MCF 10A (cell line): ENCODE results near the gene ZFP14. TPM values are rescaled to one million over a fixed set of nuclear protein-coding genes. Genes with fewer than 3 reads are reported as not detected.
A peak's percentile ranks its signal among the peaks of the same experiment; 100 is the strongest.

Experiments used
- BruUV-seq: library from RNA; stranded (reverse); fragments of 400-500 nt; replicated peaks from 2 replicates; lab custom pipeline; 2021; lab: Mats Ljungman, UMichigan
- CTCF ChIA-PET: fragments of 300-600 bp; sonication (Branson Sonifier 250); formaldehyde crosslinking; extraction: SDS; loops from one replicate; lab custom pipeline; 2021; ENCODE audit warnings: antibody characterized with exemption, inconsistent platforms; lab: Yijun Ruan, JAX
- POLR2A ChIA-PET: fragments of 300-600, 350-650 bp; sonication (Branson Sonifier 250); formaldehyde crosslinking; extraction: SDS; loops from one replicate; lab custom pipeline; 2020; ENCODE audit warnings: antibody characterized with exemption, inconsistent platforms; lab: Yijun Ruan, JAX
- DNase-seq: peaks from one replicate; pipeline ENCODE4 v3.0.0-alpha.2; 2018; ENCODE audit not compliant: unreplicated experiment
- H3K27ac Mint-ChIP-seq: one replicate; pipeline ENCODE4 v1.8.0; 2022; ENCODE audit warnings: mild to moderate bottlenecking, low read depth, mixed read lengths; ENCODE audit not compliant: unreplicated experiment
- H3K27me3 Mint-ChIP-seq: one replicate; pipeline ENCODE4 v1.8.0; 2022; ENCODE audit warnings: mixed read lengths; ENCODE audit not compliant: insufficient read depth, unreplicated experiment
- H3K36me3 Mint-ChIP-seq: one replicate; pipeline ENCODE4 v1.8.0; 2022; ENCODE audit warnings: mild to moderate bottlenecking, moderate library complexity, mixed read lengths; ENCODE audit not compliant: insufficient read depth, unreplicated experiment
- H3K4me1 Mint-ChIP-seq: one replicate; pipeline ENCODE4 v1.8.0; 2022; ENCODE audit warnings: mixed read lengths; ENCODE audit not compliant: insufficient read depth, unreplicated experiment
- H3K4me3 Mint-ChIP-seq: one replicate; pipeline ENCODE4 v1.8.0; 2022; ENCODE audit warnings: mild to moderate bottlenecking, moderate library complexity, mixed read lengths; ENCODE audit not compliant: unreplicated experiment
- H3K9me3 Mint-ChIP-seq: one replicate; pipeline ENCODE4 v1.8.0; 2022; ENCODE audit warnings: mixed read lengths; ENCODE audit not compliant: unreplicated experiment
- CTCF ChIP-seq: fragments of 200-600 bp; IDR thresholded peaks from one replicate; pipeline ENCODE4 v1.8.0; 2022; ENCODE audit warnings: antibody characterized with exemption, mild to moderate bottlenecking; ENCODE audit not compliant: unreplicated experiment
- intact Hi-C: fragments of 100-400 bp; cut with micrococcal nuclease; formaldehyde crosslinking; loops from 2 replicates; pipeline ENCODE4 v1.14.1; 2022
- total RNA-seq: library from RNA; stranded (reverse); gene quantifications from 2 replicates; pipeline ENCODE4 v1.2.3, GENCODE V29; 2022

The ZFP14 gene
- total RNA-seq, 1 experiment from 2014 or later = 1.5 TPM

- intact Hi-C loops = no loop called here
- ChIA-PET POLR2A (no interaction called here), CTCF (no interaction called here)
- no peak for DNase-seq
- Mint-ChIP-seq H3K36me3 (no peaks in the 10 kb centered on the region), H3K27me3 (no peaks in the 10 kb centered on the region), H3K27ac (no peak overlapping the region), H3K9me3 (peaks cover 7% of the 10 kb centered on the region), H3K4me3 (no peak overlapping the region), H3K4me1 (no peaks in the 10 kb centered on the region)
- BruUV-seq = no TSS peak
- no peak for TF ChIP-seq CTCF
These were observed 42.2 kb upstream of the ZFP14 start for GRCh38 chr19:36420961-36421748.

- BruUV-seq = no TSS peak
- TF ChIP-seq CTCF = no peak
- Mint-ChIP-seq H3K27me3 (no peaks in the 10 kb centered on the region), H3K4me1 (no peaks in the 10 kb centered on the region), H3K36me3 (no peaks in the 10 kb centered on the region), H3K9me3 (no peaks in the 10 kb centered on the region), H3K27ac (no peak within 1 kb of the TSS), H3K4me3 (peak within 1 kb of the TSS; percentile 58)
- intact Hi-C loops = no loop called here
- CTCF ChIA-PET = no interaction called here
- POLR2A ChIA-PET = interaction anchor here (0.6 to 1.5 kb wide), 3 partner anchors 88 to 421 kb away, joined by 3 read pairs; no protein-coding TSS in a partner anchor
- no peak for DNase-seq
These were observed 39.4 kb upstream of the ZFP14 start, which contains the start of gene ZFP82 for GRCh38 chr19:36418287-36419001. Gene ZFP82, minus strand, starts transcription at chr19:36418644. Its CDS starts 8,855 bp downstream, at chr19:36409789.

GRCh38 chr19:36417752-36418286, 38.8 kb upstream of the ZFP14 start:
- no peak for DNase-seq
- intact Hi-C loops = no loop called here
- Mint-ChIP-seq H3K4me3 (peak overlapping the region; percentile 58), H3K27ac (no peak overlapping the region), H3K4me1 (no peaks in the 10 kb centered on the region), H3K27me3 (no peaks in the 10 kb centered on the region), H3K9me3 (no peaks in the 10 kb centered on the region), H3K36me3 (no peaks in the 10 kb centered on the region)
- CTCF ChIA-PET = no interaction called here
- TF ChIP-seq CTCF = no peak
- POLR2A ChIA-PET = interaction anchor here (0.6 to 1.5 kb wide), 3 partner anchors 70 to 420 kb away, joined by 3 read pairs; no protein-coding TSS in a partner anchor
- BruUV-seq = no TSS peak

- POLR2A ChIA-PET = no interaction called here
- TF ChIP-seq CTCF = no peak
- no TSS peak for BruUV-seq
- Mint-ChIP-seq H3K4me3 (no peak overlapping the region), H3K4me1 (no peaks in the 10 kb centered on the region), H3K9me3 (peaks cover 27% of the 10 kb centered on the region), H3K36me3 (peaks cover 6% of the 10 kb centered on the region), H3K27me3 (no peaks in the 10 kb centered on the region), H3K27ac (no peak overlapping the region)
- DNase-seq = no peak
- CTCF ChIA-PET = no interaction called here
- intact Hi-C loops = no loop called here
These were observed 30.8 kb upstream of the ZFP14 start for GRCh38 chr19:36409841-36410240.
